ENCODE data around the gene EME2. TPM values are rescaled to one million over a fixed set of nuclear protein-coding genes. Genes with fewer than 3 reads are reported as not detected.

EME2 gene
- total RNA-seq, 2 experiments from 2014 or later, result 23.5 to 24.7 TPM

GRCh38 chr16:1818204-1818872 is 45.7 kb downstream of the EME2 start:
- Mint-ChIP-seq H3K36me3 (ENCODE audit: low read depth) (peaks cover 18% of the 10 kb centered on the region), H3K27me3 (no peaks in the 10 kb centered on the region), H3K4me1 (no peaks in the 10 kb centered on the region), H3K4me3 (no peak overlapping the region), H3K27ac (no peak overlapping the region), H3K9me3 (no peaks in the 10 kb centered on the region)
- no peak for DNase-seq
- ChIA-PET CTCF (no interaction called here), POLR2A (no interaction called here)

DNA sequence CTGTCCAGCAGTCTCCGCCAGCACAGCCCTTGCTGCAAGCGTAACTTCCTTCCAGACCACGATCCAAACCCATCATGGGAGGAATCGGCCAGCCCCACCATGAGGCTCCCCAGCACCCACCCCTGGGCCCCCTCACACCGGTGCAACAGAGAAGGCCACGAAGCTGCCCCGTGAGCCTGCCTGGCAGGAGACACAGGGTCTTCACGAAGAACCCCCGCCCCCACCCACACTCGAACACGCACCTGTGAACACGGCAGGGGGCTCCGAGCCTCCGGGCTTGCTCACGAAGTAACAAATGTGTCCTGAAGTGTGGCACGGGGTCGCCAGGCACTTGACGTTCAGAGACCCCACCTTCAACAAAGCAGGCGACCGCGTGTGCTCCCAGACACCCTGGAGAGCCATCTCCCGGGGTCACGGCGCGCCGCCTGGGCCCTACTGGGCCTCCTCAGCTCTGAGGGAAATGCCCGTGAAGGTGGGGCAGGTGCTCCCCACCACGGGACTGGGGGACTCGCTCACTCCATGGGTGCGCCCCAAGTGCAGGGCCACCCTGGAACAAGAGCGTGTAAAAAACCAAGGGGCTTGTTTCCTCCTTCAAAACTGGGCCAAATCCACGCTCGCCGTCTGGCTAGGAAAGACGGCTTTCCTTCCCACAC is 46.4 kb downstream of the EME2 start:
- Mint-ChIP-seq H3K27me3 (no peaks in the 10 kb centered on the region), H3K36me3 (ENCODE audit: low read depth) (peaks cover 12% of the 10 kb centered on the region), H3K4me3 (no peak overlapping the region), H3K27ac (no peak overlapping the region), H3K4me1 (peaks cover 4% of the 10 kb centered on the region), H3K9me3 (no peaks in the 10 kb centered on the region)
- DNase-seq, result no peak
- ChIA-PET CTCF (no interaction called here), POLR2A (no interaction called here)

DNA sequence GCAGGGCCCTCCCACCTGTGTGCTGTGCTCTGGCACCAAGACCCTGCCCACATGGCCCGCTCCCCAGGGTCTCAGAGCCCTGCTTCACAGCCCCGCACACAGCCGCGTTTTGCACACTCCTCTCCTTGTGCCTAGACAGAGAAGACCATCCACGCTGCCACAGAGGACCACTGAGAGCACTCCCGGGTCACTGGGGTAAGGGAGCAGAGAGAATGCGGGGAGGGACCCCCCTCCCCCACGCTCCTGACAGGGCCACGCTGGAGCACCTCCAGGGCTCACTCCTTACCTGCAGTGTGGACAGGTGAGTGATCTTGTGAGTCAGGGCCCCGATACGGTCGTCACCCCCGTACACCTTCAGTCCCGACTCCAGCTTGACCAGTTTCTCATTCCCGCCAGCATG is 47.0 kb downstream of the EME2 start:
- Mint-ChIP-seq H3K27me3 (no peaks in the 10 kb centered on the region), H3K9me3 (no peaks in the 10 kb centered on the region), H3K4me3 (no peak overlapping the region), H3K36me3 (ENCODE audit: low read depth) (peaks cover 12% of the 10 kb centered on the region), H3K27ac (no peak overlapping the region), H3K4me1 (peaks cover 10% of the 10 kb centered on the region)
- POLR2A ChIA-PET, result no interaction called here
- CTCF ChIA-PET, result no interaction called here
- no peak for DNase-seq

DNA sequence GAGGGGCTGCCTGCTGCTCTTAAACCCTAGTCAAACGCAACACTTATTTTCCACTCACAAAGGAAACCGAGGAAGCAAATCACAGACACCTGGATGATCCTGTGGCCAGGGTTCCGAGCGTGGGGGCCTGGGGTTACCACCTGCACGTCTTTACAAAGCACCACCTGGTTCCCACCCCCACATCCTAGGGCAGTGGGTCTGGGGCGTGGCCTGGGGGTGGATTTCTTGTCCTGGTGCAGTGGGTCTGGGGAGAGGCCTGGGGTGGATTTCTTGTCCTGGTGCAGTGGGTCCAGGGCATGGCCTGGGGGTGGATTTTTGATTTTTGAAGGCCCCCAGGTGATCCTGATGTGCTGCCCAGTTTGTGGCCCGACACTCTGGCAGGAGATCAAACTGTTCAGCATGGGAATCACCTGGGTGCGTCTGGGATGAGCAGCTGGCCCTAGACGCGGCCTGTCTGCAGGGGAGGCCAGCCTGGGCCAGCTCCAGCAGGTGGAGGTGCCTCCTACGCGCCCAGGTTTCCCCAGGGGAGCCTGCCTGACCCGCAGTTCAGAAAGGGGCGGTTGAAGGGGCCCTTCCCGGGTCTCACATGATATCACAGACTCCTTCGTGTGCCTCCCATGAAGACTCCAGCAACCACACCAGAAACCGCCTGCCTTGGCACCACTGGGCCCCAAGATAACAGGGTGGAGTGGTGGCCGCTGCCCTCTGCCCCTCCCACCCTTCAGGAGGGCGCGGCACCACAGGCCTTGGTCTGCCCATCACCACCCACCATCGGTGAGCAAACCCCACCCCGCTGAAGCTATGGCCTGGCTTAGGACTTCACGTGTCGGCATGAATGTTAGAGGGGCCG is 47.7 kb downstream of the EME2 start:
- DNase-seq, result no peak
- Mint-ChIP-seq H3K27ac (no peak overlapping the region), H3K9me3 (no peaks in the 10 kb centered on the region), H3K27me3 (no peaks in the 10 kb centered on the region), H3K4me1 (peaks cover 16% of the 10 kb centered on the region), H3K36me3 (ENCODE audit: low read depth) (peaks cover 7% of the 10 kb centered on the region), H3K4me3 (no peak overlapping the region)
- ChIA-PET POLR2A (no interaction called here), CTCF (no interaction called here)

DNA sequence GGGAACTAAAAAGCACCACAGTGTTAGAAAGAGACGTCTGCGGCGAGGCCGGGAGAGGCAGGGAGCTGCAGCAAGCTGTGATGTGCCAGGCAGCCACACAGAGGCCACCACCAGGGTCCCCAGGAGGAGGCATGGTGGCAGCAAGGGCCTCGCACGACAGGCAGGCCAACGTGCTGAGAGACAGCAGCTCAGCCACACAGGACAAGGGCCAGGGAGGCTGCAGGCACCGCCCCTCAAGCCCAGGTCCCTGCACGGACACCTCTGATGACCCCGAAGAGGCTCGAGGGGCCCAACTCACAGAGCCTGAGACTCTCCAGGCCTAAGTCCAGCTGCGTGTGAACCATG is 48.3 kb downstream of the EME2 start:
- no peaks in the 10 kb centered on the region for H3K27me3 Mint-ChIP-seq
- H3K4me3 Mint-ChIP-seq, result no peak overlapping the region
- CTCF ChIA-PET, result no interaction called here
- DNase-seq, result no peak
- peaks cover 3% of the 10 kb centered on the region for H3K36me3 Mint-ChIP-seq (ENCODE audit: low read depth)
- H3K27ac Mint-ChIP-seq, result no peak overlapping the region
- H3K9me3 Mint-ChIP-seq, result no peaks in the 10 kb centered on the region
- POLR2A ChIA-PET, result no interaction called here
- peaks cover 22% of the 10 kb centered on the region for H3K4me1 Mint-ChIP-seq

DNA sequence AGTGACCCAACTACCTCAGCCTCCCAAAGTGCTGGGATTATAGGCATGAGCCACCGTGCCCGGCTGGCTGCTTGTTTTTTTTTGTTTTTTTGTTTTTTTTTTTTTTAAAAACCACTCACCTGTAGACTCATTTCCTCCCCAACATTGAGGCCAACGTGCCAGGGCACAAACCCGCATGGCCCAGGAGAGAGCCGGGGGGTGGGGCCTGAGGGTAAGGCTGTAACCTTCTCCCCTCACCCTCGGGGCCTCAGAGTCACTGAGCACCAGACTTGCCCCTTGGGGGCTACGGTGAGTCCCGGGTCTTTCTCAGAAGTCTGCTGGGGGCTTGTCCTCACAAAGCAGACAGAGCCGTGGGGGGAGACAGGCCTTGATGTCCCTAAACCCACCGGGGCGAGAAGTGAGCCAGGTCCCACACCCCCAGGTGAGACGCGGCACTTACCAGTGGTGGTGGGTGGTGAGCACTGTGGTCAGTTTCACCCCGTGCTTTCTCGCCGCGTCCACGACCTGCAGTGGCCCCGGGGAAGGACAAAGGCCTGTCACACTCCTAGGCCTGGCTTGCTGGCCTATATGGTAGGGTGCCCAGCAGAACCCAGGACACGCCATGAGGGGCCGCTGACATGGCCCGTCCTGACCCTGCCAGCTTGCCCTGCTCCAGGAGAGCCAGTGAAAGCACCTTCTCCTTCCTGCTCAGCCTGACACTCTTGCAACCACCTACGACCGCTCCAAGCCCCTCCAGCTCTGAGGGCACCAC is 49.4 kb downstream of the EME2 start:
- POLR2A ChIA-PET, result interaction anchor here (1.0 kb wide), 1 partner anchor 49 kb away, joined by 3 read pairs; the partner anchor contains the start of genes EME2 and MRPS34
- DNase-seq, result no peak
- no peaks in the 10 kb centered on the region for H3K27me3 Mint-ChIP-seq
- H3K4me3 Mint-ChIP-seq, result no peak overlapping the region
- CTCF ChIA-PET, result no interaction called here
- H3K9me3 Mint-ChIP-seq, result no peaks in the 10 kb centered on the region
- no peak overlapping the region for H3K27ac Mint-ChIP-seq
- H3K4me1 Mint-ChIP-seq, result peaks cover 22% of the 10 kb centered on the region
- H3K36me3 Mint-ChIP-seq (ENCODE audit: low read depth), result peaks cover 3% of the 10 kb centered on the region

DNA sequence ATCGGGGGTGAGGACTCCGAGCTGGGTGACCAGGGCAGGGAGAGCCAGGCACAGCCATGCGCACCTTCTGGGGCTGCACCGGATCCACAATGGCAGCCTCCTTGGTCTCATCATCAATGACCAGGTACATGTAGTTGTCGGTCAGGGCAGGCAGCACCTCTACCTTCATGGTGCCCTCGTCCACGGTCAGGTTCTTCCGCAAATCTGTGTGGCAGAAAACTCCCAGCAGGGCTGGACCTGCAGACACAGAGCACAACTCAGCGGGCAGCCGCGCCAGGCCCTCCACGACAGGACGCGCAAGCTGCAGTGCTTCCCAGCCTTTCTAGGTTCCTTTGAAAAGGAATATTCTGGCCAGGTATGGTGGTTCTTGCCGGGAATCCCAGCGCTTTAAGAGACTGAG is 50.2 kb downstream of the EME2 start:
- ChIA-PET CTCF (interaction anchor here (0.6 kb wide), 1 partner anchor 366 kb away, joined by 4 read pairs; no protein-coding TSS in a partner anchor), POLR2A (interaction anchor here (1.0 kb wide), 1 partner anchor 50 kb away, joined by 3 read pairs; the partner anchor contains the start of genes EME2 and MRPS34)
- no peaks in the 10 kb centered on the region for H3K27me3 Mint-ChIP-seq
- no peaks in the 10 kb centered on the region for H3K9me3 Mint-ChIP-seq
- peaks cover 29% of the 10 kb centered on the region for H3K4me1 Mint-ChIP-seq
- no peak overlapping the region for H3K4me3 Mint-ChIP-seq
- no peaks in the 10 kb centered on the region for H3K36me3 Mint-ChIP-seq (ENCODE audit: low read depth)
- no peak for DNase-seq
- no peak overlapping the region for H3K27ac Mint-ChIP-seq

- Mint-ChIP-seq H3K36me3 (ENCODE audit: low read depth) (no peaks in the 10 kb centered on the region), H3K9me3 (no peaks in the 10 kb centered on the region), H3K4me1 (peaks cover 38% of the 10 kb centered on the region), H3K27ac (no peak overlapping the region), H3K27me3 (no peaks in the 10 kb centered on the region), H3K4me3 (no peak overlapping the region)
- DNase-seq, result peak; percentile 29
- ChIA-PET CTCF (no interaction called here), POLR2A (interaction anchor here (1.1 kb wide), 1 partner anchor 42 kb away, joined by 4 read pairs; no protein-coding TSS in a partner anchor)
These were observed 51.2 kb downstream of the EME2 start for GRCh38 chr16:1823821-1824220.

DNA sequence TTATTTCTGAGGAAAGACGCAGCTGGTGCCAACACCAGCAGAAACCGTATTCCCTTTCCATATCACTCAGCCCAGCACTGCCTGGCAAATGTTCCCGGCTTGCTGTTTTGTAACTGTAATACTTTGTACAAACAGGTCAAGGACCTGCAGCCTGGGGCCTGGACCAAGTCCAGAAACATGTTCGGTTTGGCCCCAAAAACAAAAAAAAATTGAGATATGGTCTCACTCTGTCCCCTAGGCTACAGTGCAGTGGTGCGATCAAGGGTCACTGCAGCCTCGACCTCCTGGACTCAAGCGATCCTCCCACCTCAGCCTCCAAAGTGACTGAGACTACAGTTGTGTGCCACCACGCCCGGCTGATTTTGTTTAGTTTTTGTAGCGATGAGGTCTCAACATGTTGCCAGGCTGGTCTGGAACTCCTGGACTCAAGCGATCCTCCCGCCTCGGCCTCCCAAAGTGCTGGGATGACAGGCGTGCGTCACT is 52.8 kb downstream of the EME2 start:
- ChIA-PET CTCF (no interaction called here), POLR2A (interaction anchor here (0.8 to 3.0 kb wide), 4 partner anchors 42 to 118 kb away, joined by 3 to 20 read pairs (median 3); partner anchors contain the start of genes EME2, NUBP2 and SPSB3)
- Mint-ChIP-seq H3K9me3 (no peaks in the 10 kb centered on the region), H3K27me3 (no peaks in the 10 kb centered on the region), H3K4me3 (peak overlapping the region; percentile 83), H3K27ac (peak overlapping the region; percentile 81), H3K36me3 (ENCODE audit: low read depth) (no peaks in the 10 kb centered on the region), H3K4me1 (peaks cover 42% of the 10 kb centered on the region)
- DNase-seq, result no peak

Other genes with a start within 250 kb of the EME2 start
- 10 to 100 TPM; 42.9 to 43.5 TPM for gene TMEM204, start 239.1 kb upstream of the EME2 start, total RNA-seq
- 1 to 10 TPM; 7.7 to 9.1 TPM for gene IFT140, start 160.7 kb upstream of the EME2 start, total RNA-seq
- gene CRAMP1, start 160.4 kb upstream of the EME2 start, total RNA-seq, result 10 to 100 TPM; 24.2 to 24.5 TPM
- gene JPT2, start 94.5 kb upstream of the EME2 start, total RNA-seq, result 10 to 100 TPM; 44.9 to 48.9 TPM
- gene MAPK8IP3, start 66.6 kb upstream of the EME2 start, total RNA-seq, result 10 to 100 TPM; 93.4 to 96.8 TPM
- 10 to 100 TPM; 48.0 to 52.0 TPM for gene NME3, start 1.3 kb upstream of the EME2 start, total RNA-seq
- gene MRPS34, start 324 bp downstream of the EME2 start, total RNA-seq, result 10 to 100 TPM; 94.9 to 98.3 TPM
- gene SPSB3, start 9.8 kb downstream of the EME2 start, total RNA-seq, result 10 to 100 TPM; 46.4 to 47.7 TPM
- 10 to 100 TPM; 40.8 to 43.5 TPM for gene NUBP2, start 10.2 kb downstream of the EME2 start, total RNA-seq
- under 1 TPM in 1 of 2 experiments, not detected in 1; 0.23 TPM for gene IGFALS, start 20.9 kb downstream of the EME2 start, total RNA-seq
- gene HAGH, start 54.0 kb downstream of the EME2 start, total RNA-seq, result 10 to 100 TPM; 51.3 to 51.8 TPM
- 1 to 10 TPM; 7.7 to 7.9 TPM for gene FAHD1, start 54.4 kb downstream of the EME2 start, total RNA-seq
- gene MEIOB, start 99.4 kb downstream of the EME2 start, total RNA-seq, result under 1 TPM in 1 of 2 experiments, not detected in 1; 0.18 TPM
- not detected for gene HS3ST6, start 145.6 kb downstream of the EME2 start, total RNA-seq
- 10 to 100 TPM; 17.9 TPM for gene MSRB1, start 170.4 kb downstream of the EME2 start, total RNA-seq
- not detected for gene RPL3L, start 181.9 kb downstream of the EME2 start, total RNA-seq
- 100 to 1,000 TPM; 131 to 138 TPM for gene NDUFB10, start 186.7 kb downstream of the EME2 start, total RNA-seq
- 1,000 to 10,000 TPM; 2,364 to 2,405 TPM for gene RPS2, start 192.0 kb downstream of the EME2 start, total RNA-seq
- not detected for gene RNF151, start 194.0 kb downstream of the EME2 start, total RNA-seq
- 10 to 100 TPM; 27.7 to 28.7 TPM for gene TBL3, start 199.2 kb downstream of the EME2 start, total RNA-seq
- under 1 TPM in 1 of 2 experiments, not detected in 1; 0.23 TPM for gene NOXO1, start 208.7 kb downstream of the EME2 start, total RNA-seq
- gene GFER, start 211.4 kb downstream of the EME2 start, total RNA-seq, result 10 to 100 TPM; 29.1 to 32.0 TPM
- gene SYNGR3, start 217.2 kb downstream of the EME2 start, total RNA-seq, result 10 to 100 TPM; 12.3 to 12.6 TPM
- gene ZNF598, start 237.0 kb downstream of the EME2 start, total RNA-seq, result 10 to 100 TPM; 52.1 to 53.6 TPM
- under 1 TPM; 0.48 to 0.65 TPM for gene NPW, start 247.0 kb downstream of the EME2 start, total RNA-seq